GM12878 (cell line): ENCODE results near the gene ADGRG1.

Experiments used
- CREB1 ChIP-seq: IDR thresholded peaks from 2 replicates; pipeline ENCODE4 v1.6.1; 2012; ENCODE audit warnings: low read depth, mild to moderate bottlenecking, inconsistent platforms
- HDGF ChIP-seq: fragments of 450-650 bp; IDR thresholded peaks from 2 replicates; pipeline ENCODE4 v1.6.1; 2016; ENCODE audit warnings: antibody characterized with exemption
- POLR2AphosphoS5 ChIP-seq: IDR thresholded peaks from 2 replicates; pipeline ENCODE4 v1.6.1; 2011; ENCODE audit warnings: mild to moderate bottlenecking, low read length, inconsistent platforms
- TF ChIP-seq, protein P1 (sequence below), 3 experiments: IDR thresholded peaks in 2 of 3; conservative IDR thresholded peaks in 1 of 3; 2 replicates each; pipeline ENCODE4 v1.5.1; 2011; ENCODE audit warnings: low read depth in 3 of 3, low read length in 3 of 3, mild to moderate bottlenecking in 3 of 3, control low read depth in 2 of 3, moderate library complexity in 2 of 3, inconsistent platforms in 1 of 3, mixed read lengths in 1 of 3; ENCODE audit not compliant: control insufficient read depth in 2 of 3, insufficient read depth in 1 of 3; ENCODE audit errors: extremely low read depth in 1 of 3

DNA sequence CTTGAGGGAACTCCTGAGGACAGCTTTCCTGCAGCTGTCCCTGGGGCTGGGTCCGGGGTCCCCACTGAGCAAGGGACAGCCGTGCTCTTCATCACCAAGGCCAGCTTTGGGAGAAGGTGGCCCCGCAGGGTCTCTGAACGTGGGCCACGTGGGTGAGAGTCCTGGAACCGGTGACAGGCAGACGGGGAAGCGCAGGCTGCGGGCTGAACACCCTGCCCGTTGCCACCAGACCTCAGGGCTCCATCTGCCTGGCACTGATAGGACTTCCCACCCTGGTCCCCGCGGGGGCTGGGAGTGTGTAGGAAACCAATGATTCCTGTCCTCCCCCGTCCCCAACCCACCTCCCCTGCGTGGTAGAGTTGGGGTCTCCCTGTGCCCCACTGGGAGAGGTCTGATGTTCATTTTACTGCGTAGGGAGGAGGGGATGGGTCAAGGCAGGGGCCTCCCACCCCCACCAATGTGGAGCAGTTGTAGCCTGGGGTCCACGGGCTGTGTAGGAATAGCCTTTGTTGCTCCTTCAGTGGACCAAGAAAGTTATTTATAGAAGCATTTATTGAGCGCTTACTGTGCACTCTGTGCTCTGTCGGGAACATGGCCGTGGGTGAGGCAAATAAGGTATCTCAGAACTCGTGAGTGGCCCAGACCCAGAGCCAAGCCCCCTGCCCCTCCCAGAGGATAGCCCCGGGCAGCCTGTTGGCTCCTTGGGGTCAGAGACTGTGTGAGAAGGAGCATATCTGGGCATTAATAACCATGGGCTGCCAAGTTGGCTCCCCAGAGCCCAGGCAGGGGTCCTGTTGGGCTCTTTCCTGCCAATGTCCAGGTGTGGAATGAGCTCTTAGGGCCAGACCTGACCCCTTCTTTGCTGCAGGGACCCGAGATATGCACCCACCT lies 1.3 kb downstream of the ADGRG1 start:
- TF ChIP-seq, protein P1, sequence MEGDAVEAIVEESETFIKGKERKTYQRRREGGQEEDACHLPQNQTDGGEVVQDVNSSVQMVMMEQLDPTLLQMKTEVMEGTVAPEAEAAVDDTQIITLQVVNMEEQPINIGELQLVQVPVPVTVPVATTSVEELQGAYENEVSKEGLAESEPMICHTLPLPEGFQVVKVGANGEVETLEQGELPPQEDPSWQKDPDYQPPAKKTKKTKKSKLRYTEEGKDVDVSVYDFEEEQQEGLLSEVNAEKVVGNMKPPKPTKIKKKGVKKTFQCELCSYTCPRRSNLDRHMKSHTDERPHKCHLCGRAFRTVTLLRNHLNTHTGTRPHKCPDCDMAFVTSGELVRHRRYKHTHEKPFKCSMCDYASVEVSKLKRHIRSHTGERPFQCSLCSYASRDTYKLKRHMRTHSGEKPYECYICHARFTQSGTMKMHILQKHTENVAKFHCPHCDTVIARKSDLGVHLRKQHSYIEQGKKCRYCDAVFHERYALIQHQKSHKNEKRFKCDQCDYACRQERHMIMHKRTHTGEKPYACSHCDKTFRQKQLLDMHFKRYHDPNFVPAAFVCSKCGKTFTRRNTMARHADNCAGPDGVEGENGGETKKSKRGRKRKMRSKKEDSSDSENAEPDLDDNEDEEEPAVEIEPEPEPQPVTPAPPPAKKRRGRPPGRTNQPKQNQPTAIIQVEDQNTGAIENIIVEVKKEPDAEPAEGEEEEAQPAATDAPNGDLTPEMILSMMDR (IDR thresholded peaks at IDR 0.05 in 2 of 3, conservative IDR thresholded peaks at IDR 0.05 in 1 of 3; ENCODE audit: control insufficient read depth in 2 of 3, extremely low read depth in 1 of 3, insufficient read depth in 1 of 3, low read depth in 3 of 3, low read length in 3 of 3): no peak
- TF ChIP-seq HDGF: no peak
- no peak for TF ChIP-seq CREB1
- TF ChIP-seq POLR2AphosphoS5: no peak
